GM21529 (cell line): ENCODE results near the gene PRR33.

ENCODE experiments used
- ATAC-seq: cut with Tn5 transposase; IDR thresholded peaks from one replicate; pipeline ENCODE4 v1.9.1; 2021; ENCODE audit not compliant: unreplicated experiment

PRR33 gene

GRCh38 chr11:1917523-1918435, 26.1 kb upstream of the PRR33 start:
- ATAC-seq: no peak

GRCh38 chr11:1916986-1917522, 25.4 kb upstream of the PRR33 start:
- ATAC-seq: no peak

- no peak for ATAC-seq
Observed at GRCh38 chr11:1916132-1916985, 24.7 kb upstream of the PRR33 start.

- no peak for ATAC-seq
Observed at GRCh38 chr11:1915795-1916131, 24.1 kb upstream of the PRR33 start.

- no peak for ATAC-seq
Observed at GRCh38 chr11:1913271-1914060, 21.8 kb upstream of the PRR33 start.

GRCh38 chr11:1912289-1912878, 20.7 kb upstream of the PRR33 start:
- ATAC-seq: no peak

GRCh38 chr11:1909524-1909923, 17.8 kb upstream of the PRR33 start:
- ATAC-seq: no peak

GRCh38 chr11:1908618-1909017, 16.9 kb upstream of the PRR33 start:
- no peak for ATAC-seq

- no peak for ATAC-seq
Observed at GRCh38 chr11:1906611-1907423, 15.1 kb upstream of the PRR33 start.

- ATAC-seq: no peak
Observed at GRCh38 chr11:1906181-1906580, 14.5 kb upstream of the PRR33 start.

- no peak for ATAC-seq
Observed at GRCh38 chr11:1899686-1900085, 8.0 kb upstream of the PRR33 start.

- ATAC-seq: no peak
Observed at GRCh38 chr11:1899090-1899489, 7.4 kb upstream of the PRR33 start.

- ATAC-seq: no peak
Observed at GRCh38 chr11:1896923-1897322, 5.2 kb upstream of the PRR33 start.

GRCh38 chr11:1896468-1896867, 4.8 kb upstream of the PRR33 start:
- no peak for ATAC-seq

GRCh38 chr11:1894759-1895158, 3.1 kb upstream of the PRR33 start:
- ATAC-seq: no peak

- ATAC-seq: no peak
Observed at GRCh38 chr11:1893581-1894359, 2.1 kb upstream of the PRR33 start.

GRCh38 chr11:1892558-1892957, 863 bp upstream of the PRR33 start:
- no peak for ATAC-seq

- ATAC-seq: no peak
Observed at GRCh38 chr11:1892116-1892515, 421 bp upstream of the PRR33 start.
